ENCODE data around the gene LDHD. TPM values are rescaled to one million over a fixed set of nuclear protein-coding genes. Genes with fewer than 3 reads are reported as not detected.

LDHD gene
- total and polyA plus RNA-seq, 8 donors: 6.9 to 20.3 (median 9.7) TPM

DNA sequence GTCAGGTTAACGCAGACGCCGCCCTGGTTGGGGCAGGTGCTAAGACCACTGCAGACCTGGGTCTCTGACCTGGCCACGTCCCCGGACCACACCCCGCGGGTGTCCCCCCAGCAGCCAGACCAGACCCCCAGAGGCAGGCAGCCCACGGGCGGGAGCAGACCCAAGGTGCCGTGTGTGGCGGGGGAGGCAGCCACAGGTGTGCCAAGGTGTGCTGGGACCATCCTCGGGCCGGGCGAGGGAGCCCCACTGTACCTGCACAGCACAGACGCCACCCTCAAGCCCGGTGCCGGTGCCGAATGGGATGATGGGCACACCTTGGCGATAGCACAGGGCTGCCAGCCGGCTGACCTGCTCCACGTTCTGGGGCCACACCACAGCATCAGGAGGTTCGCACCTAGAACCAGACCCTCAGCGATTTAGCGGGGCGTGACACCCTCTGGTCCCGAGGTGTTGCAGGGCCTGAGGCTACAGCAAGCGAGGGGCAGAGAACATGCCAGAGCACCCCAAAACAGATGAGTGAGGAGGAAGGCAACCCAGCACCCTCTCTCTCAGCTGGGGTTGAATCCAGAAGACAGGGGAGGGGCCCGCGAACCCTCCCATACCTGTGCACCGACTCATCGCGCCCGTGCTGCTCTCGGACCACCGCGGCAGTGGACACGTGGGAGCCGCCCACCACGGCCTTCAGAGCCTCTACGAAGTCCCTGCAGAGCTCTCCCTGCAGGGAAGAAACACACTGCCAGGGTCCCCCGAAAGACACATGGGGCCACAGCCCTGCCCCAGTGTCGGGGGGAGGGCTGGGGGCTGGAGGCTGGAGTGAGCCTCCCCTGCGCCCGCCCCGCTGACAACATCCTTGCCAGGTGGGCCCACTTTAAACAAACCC lies 1.4 kb downstream of the LDHD start:
- 80 to 87% methylated on average over 45 of the region's 45 CpGs for WGBS, 2 donors
- no peak for TF ChIP-seq CTCF (IDR thresholded peaks at IDR 0.05)
- Histone ChIP-seq H3K27me3 (no peaks in the 10 kb centered on the region), H3K4me3 (peak overlapping the region in 3 of 4 donors; percentile 42 to 56 (median 55)), H3K9me3 (no peaks in the 10 kb centered on the region), H3K4me1 (peaks cover 8 to 23% (median 20%) of the 10 kb centered on the region in 3 donors), H3K36me3 (no peaks in the 10 kb centered on the region), H3K27ac (no peak overlapping the region)
- ATAC-seq (no peak), FAIRE-seq (no peak), DNase-seq (peak in 1 of 6 donors; percentile 84)
- intact Hi-C loops (cut with DNase I): loop anchor here in 2 of 3 donors (5.0 to 10.0 kb wide), 2 partner anchors 118 to 250 kb away; partner anchors contain the start of gene ZNRF1 (in 2 of the 2)

DNA sequence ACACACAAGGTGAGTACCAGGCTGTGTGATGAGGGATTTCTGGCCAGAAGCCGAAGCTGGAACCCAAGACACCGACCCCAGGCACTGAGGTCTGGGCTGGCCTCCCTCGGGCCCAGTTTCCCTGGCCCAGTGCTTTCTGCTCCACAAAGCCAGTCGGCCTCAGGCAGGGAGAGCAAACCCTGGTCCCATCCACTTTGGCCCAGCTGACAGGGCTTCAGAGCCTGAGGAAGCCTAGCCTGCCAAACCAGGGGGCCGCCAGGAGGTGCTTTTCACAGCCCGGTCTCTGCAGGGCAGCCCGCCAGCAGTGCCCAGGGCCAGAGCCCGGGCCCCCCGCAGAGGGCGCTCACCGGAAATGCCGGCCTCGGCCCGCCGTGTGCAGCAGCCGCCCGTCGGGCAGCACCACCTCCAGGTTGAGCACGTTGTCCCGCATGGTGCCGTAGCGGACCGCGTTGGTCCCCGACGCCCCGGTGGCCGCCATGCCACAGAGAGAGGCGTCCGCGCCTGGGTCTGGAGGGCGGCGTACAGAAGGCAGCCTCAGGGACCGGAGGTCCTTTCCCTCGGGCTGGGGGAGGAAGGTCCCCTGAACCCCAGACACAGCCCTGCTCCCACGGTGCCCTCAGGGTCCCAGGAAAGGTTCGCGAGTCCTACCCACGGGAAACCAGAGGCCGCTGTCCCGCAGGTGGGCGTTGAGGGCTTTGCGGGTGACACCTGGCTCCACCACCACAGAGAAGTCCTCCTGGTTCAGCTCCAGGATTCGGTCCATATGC lies 2.2 kb downstream of the LDHD start:
- Histone ChIP-seq H3K9me3 (no peaks in the 10 kb centered on the region), H3K27ac (no peak overlapping the region), H3K4me1 (peaks cover 16 to 31% (median 28%) of the 10 kb centered on the region in 3 donors), H3K36me3 (no peaks in the 10 kb centered on the region), H3K4me3 (no peak overlapping the region), H3K27me3 (no peaks in the 10 kb centered on the region)
- intact Hi-C loops (cut with DNase I): loop anchor here in 2 of 3 donors (5.0 to 10.0 kb wide), 2 partner anchors 117 to 250 kb away; partner anchors contain the start of gene ZNRF1 (in 2 of the 2)
- no peak for TF ChIP-seq CTCF (IDR thresholded peaks at IDR 0.05)
- DNase-seq (peak in 1 of 6 donors; percentile 72), ATAC-seq (no peak), FAIRE-seq (no peak)
- WGBS, 2 donors: 93% methylated on average over 39 to 44 of the region's 44 CpGs

- no peak overlapping the region for H3K4me3 ChIP-seq
- H3K36me3 ChIP-seq: no peaks in the 10 kb centered on the region
- ATAC-seq (no peak), FAIRE-seq (no peak), DNase-seq (peak in 1 of 6 donors; percentile 74)
- H3K27me3 ChIP-seq: no peaks in the 10 kb centered on the region
- no peak for TF ChIP-seq CTCF (IDR thresholded peaks at IDR 0.05)
- H3K9me3 ChIP-seq: no peaks in the 10 kb centered on the region
- no peak overlapping the region for H3K27ac ChIP-seq
- intact Hi-C loops (cut with DNase I): loop anchor here in 2 of 3 donors (5.0 to 10.0 kb wide), 2 partner anchors 116 to 249 kb away; partner anchors contain the start of gene ZNRF1 (in 2 of the 2)
- 92 to 93% methylated on average over 20 of the region's 20 CpGs for WGBS, 2 donors
- peaks cover 19 to 37% (median 34%) of the 10 kb centered on the region in 3 donors for H3K4me1 ChIP-seq
Measured at GRCh38 chr16:75113541-75114121, 2.9 kb downstream of the LDHD start.

DNA sequence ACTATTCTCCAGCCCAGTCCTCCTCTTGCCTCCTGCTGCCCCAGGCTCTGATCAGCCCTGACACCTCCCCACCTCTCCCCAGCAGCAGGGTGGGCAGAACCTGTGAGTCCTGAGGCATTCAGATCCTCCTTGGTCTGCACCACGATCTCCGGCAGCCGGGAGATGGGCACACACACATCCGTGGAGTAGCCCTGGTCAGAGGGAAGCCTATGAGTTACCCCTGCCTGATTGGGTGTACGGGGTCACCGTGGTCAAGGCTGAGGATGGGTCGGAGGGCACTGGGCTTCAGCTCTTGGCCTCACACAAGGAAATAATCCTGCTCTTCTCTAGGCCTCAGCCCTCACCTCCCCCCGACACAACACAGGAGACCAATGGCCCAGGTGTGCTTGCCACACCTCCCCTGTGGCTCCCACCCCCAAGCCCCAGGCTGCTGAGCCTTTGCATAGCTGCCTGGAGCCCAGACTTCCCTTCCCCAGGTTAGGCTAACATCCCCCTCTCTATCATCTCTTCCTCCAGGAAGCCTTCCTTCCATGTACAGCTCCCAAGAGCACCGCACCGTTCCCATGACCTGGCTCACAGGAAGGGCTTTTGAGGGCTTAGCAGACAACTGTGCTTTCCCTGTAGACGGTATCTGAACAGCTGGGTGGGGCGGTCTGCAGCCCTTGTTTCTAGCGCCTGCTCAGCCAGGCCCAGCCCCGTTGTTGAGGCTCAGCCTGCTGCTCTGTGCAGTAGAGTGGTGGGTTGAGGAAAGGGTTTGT lies 3.7 kb downstream of the LDHD start:
- H3K9me3 ChIP-seq: no peaks in the 10 kb centered on the region
- ATAC-seq (no peak), FAIRE-seq (no peak), DNase-seq (peak in 1 of 6 donors; percentile 62)
- no peak overlapping the region for H3K4me3 ChIP-seq
- no peaks in the 10 kb centered on the region for H3K36me3 ChIP-seq
- H3K27ac ChIP-seq: no peak overlapping the region
- 84 to 86% methylated on average over 14 of the region's 14 CpGs for WGBS, 2 donors
- H3K4me1 ChIP-seq: peaks cover 19 to 39% (median 37%) of the 10 kb centered on the region in 3 donors
- no peak for TF ChIP-seq CTCF (IDR thresholded peaks at IDR 0.05)
- no peaks in the 10 kb centered on the region for H3K27me3 ChIP-seq
- intact Hi-C loops (cut with DNase I): loop anchor here in 2 of 3 donors (5.0 to 10.0 kb wide), 2 partner anchors 116 to 248 kb away; partner anchors contain the start of gene ZNRF1 (in 2 of the 2)

All from pancreas (tissue), 10 donors.